HUES48 (cell line): ENCODE measurements around the gene CUTC.

Experiments used
- H3K27ac ChIP-seq: one replicate; pipeline ENCODE4 v1.7.0; 2013; ENCODE audit warnings: low read depth, low read length, inconsistent platforms
- H3K27me3 ChIP-seq: 2 replicates; pipeline ENCODE4 v1.6.1; 2013; ENCODE audit warnings: mild to moderate bottlenecking, low read length; ENCODE audit not compliant: control insufficient read depth, insufficient read depth
- H3K36me3 ChIP-seq: 2 replicates; pipeline ENCODE4 v1.6.1; 2013; ENCODE audit warnings: low read length; ENCODE audit not compliant: control insufficient read depth, insufficient read depth
- H3K4me1 ChIP-seq: 2 replicates; pipeline ENCODE4 v1.6.1; 2013; ENCODE audit warnings: mild to moderate bottlenecking, low read length; ENCODE audit not compliant: control insufficient read depth, insufficient read depth
- H3K4me3 ChIP-seq: 2 replicates; pipeline ENCODE4 v1.5.1; 2013; ENCODE audit warnings: mild to moderate bottlenecking, low read depth, low read length
- H3K9ac ChIP-seq: 2 replicates; pipeline ENCODE4 v1.6.1; 2013; ENCODE audit warnings: mild to moderate bottlenecking, low read depth, low read length, moderate library complexity
- H3K9me3 ChIP-seq: 2 replicates; pipeline ENCODE4 v1.6.1; 2013; ENCODE audit warnings: low read length; ENCODE audit not compliant: control insufficient read depth, insufficient read depth

The CUTC gene

GRCh38 chr10:99804471-99804870, 72.4 kb downstream of the CUTC start:
- no peaks in the 10 kb centered on the region for H3K27me3 ChIP-seq
- H3K4me3 ChIP-seq = no peak overlapping the region
- no peaks in the 10 kb centered on the region for H3K4me1 ChIP-seq
- no peaks in the 10 kb centered on the region for H3K36me3 ChIP-seq
- no peaks in the 10 kb centered on the region for H3K9me3 ChIP-seq
- H3K27ac ChIP-seq = no peak overlapping the region
- H3K9ac ChIP-seq = no peak overlapping the region

DNA sequence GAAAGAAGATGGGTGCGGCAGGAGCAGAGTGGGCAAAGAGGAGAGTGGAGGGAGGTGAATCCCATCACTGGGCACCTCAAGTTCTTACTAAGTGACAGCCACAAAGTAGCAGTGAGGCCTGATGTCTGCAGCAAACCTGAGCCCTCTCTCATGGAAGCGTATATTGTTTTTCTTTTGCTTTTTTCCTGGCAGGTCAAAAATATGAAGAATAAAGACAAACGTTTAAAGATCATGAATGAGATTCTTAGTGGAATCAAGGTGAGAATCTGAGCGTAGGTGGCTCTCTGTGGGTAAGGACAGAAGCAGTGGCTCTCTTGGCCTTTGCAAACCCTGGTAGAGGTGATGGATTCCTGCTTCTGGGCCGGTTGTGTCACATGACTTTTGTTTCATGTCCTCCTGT, 73.2 kb downstream of the CUTC start:
- no peak overlapping the region for H3K27ac ChIP-seq
- H3K4me1 ChIP-seq = no peaks in the 10 kb centered on the region
- no peaks in the 10 kb centered on the region for H3K27me3 ChIP-seq
- H3K4me3 ChIP-seq = no peak overlapping the region
- H3K9ac ChIP-seq = no peak overlapping the region
- no peaks in the 10 kb centered on the region for H3K9me3 ChIP-seq
- H3K36me3 ChIP-seq = no peaks in the 10 kb centered on the region
